Measurements from ENCODE around the gene PCDHAC1. TPM values are rescaled to one million over a fixed set of nuclear protein-coding genes. Genes with fewer than 3 reads are reported as not detected.
"Not testable (repeated sequence)": the region's sequence is repeated elsewhere in the genome, so short reads cannot be mapped to it uniquely, and the experiment has no call there.

The PCDHAC1 gene, protein sequence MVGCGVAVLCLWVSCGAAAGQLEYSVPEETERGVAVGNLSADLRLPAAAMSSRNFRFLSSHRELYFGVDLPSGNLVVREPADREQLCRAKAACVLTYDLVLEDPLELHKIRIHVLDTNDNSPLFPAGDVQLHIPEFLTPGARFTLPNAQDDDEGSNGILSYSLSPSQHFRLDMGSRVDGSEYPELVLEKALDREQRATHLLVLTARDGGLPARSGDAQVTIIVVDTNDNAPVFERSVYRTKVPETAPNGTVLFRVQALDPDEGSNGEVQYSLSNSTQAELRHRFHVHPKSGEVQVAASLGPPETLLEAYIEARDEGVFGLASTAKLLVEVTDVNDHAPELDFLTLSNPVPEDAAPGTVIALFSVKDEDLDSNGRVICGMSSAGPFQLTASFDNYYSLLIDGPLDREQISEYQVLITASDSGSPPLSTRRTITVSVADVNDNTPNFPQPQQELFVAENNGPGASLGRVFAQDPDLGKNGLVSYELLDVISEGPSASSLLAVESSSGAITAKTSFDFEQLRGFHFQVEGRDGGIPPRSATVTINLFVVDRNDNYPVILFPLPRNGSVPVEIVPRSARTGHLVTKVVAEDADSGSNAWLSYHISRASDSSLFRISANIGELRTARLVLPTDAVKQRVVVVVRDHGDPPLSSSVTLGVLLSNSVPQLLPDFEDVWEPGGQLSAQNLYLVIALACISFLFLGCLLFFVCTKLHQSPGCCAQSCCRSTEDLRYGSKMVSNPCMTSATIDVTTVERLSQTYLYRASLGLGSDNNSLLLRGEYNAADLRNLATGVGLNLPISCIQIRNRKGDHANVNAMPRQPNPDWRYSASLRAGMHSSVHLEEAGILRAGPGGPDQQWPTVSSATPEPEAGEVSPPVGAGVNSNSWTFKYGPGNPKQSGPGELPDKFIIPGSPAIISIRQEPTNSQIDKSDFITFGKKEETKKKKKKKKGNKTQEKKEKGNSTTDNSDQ
- 0.63 TPM for polyA plus RNA-seq (2013, experiment 1 of 2)
- polyA plus RNA-seq (2013, experiment 2 of 2), result 0.82 TPM

DNA sequence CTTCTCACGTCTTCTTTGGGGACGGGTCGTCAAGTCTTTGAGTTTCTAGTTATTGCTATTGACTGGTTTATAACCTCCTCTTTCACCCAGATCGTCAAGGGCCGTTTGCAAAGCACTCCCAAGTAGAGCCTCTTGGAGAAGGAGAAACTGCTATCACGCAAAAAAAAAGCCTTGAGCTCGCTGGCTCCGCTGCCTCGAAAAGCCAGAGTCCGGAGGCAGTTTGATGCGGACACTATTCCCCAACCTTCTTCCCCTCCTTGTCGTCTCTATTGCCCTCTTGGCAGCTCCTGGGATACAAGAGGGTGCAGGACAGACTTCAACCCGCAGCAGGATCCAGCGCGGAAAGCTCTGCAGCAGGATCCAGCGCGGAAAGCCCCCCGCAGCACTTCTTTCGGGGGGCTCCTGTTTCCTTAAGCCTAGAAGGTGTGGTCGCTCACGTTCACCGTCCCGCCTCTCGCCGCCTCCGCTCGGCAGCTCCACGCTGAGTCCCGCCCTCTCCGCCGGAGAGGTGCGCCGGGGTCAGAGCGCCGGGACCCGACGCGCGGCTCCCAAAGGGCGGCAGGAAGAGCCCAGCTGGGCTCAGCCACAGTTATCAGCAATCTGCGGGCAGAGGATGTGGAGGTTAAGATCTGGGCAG, at the start of gene PCDHAC1:
Gene PCDHAC1 (plus strand): TSS at position 494 of the 637 bp plus-strand sequence. CDS start 594 bp downstream, outside the sequence.
- Histone ChIP-seq H3K79me1 (ENCODE audit: low read depth, low read length) (no peaks in the 10 kb centered on the region), H2BK120ac (ENCODE audit: low read depth, low read length) (no peak within 1 kb of the TSS), H4K8ac (ENCODE audit: low read depth, low read length) (no peak within 1 kb of the TSS), H2BK5ac (ENCODE audit: low read length) (no peak within 1 kb of the TSS), H3K4me3 (ENCODE audit: low read length in 2 of 2) (peak within 1 kb of the TSS; percentile 61 to 85), H3K4me2 (ENCODE audit: insufficient read depth, low read length, poor library complexity, severe bottlenecking) (peak within 1 kb of the TSS; percentile 82), H2BK15ac (ENCODE audit: low read length) (no peak within 1 kb of the TSS), H3K4me1 (ENCODE audit: control insufficient read depth in 2 of 2, insufficient read depth in 1 of 2, low read depth in 1 of 2, low read length in 2 of 2) (peaks cover 4 to 5% of the 10 kb centered on the region in 2 donors), H3K23ac (ENCODE audit: low read depth, low read length, poor library complexity) (peak within 1 kb of the TSS; percentile 16), H3K14ac (ENCODE audit: low read length) (peak within 1 kb of the TSS; percentile 38), H3K9me3 (replicated peaks in 1 of 2; ENCODE audit: control insufficient read depth in 2 of 2, insufficient read depth in 1 of 2, low read depth in 1 of 2, low read length in 2 of 2) (peaks cover 0 to 9% of the 10 kb centered on the region in 2 donors), H2AFZ (ENCODE audit: low read length) (peak within 1 kb of the TSS; percentile 96), H2AK5ac (ENCODE audit: low read depth, low read length) (no peak within 1 kb of the TSS), H3K27me3 (ENCODE audit: control insufficient read depth in 3 of 3, insufficient read depth in 3 of 3, low read depth in 1 of 3, low read length in 3 of 3) (peaks cover 0 to 23% (median 3%) of the 10 kb centered on the region in 3 experiments), H3K18ac (ENCODE audit: low read length) (peak within 1 kb of the TSS; percentile 98), H3K27ac (replicated peaks; ENCODE audit: low read length) (no peak within 1 kb of the TSS), H2BK12ac (ENCODE audit: low read length) (no peak within 1 kb of the TSS), H4K91ac (ENCODE audit: low read depth, low read length, poor library complexity) (no peak within 1 kb of the TSS), H3K9ac (ENCODE audit: low read depth, low read length, poor library complexity) (peak within 1 kb of the TSS; percentile 98), H3K4ac (ENCODE audit: low read length) (no peak within 1 kb of the TSS), H3K36me3 (replicated peaks in 1 of 2; ENCODE audit: control insufficient read depth in 2 of 2, insufficient read depth in 2 of 2, low read length in 2 of 2) (peaks cover 0 to 10% of the 10 kb centered on the region in 2 donors)
- DNase-seq (ENCODE audit: low spot score), result peak; percentile 75
- WGBS, 2 donors (ENCODE audit: extremely low coverage in 2 of 2, insufficient read length in 2 of 2, insufficient replicate concordance in 1 of 2), result no CpG with 5 or more reads among the region's 41 CpGs

DNA sequence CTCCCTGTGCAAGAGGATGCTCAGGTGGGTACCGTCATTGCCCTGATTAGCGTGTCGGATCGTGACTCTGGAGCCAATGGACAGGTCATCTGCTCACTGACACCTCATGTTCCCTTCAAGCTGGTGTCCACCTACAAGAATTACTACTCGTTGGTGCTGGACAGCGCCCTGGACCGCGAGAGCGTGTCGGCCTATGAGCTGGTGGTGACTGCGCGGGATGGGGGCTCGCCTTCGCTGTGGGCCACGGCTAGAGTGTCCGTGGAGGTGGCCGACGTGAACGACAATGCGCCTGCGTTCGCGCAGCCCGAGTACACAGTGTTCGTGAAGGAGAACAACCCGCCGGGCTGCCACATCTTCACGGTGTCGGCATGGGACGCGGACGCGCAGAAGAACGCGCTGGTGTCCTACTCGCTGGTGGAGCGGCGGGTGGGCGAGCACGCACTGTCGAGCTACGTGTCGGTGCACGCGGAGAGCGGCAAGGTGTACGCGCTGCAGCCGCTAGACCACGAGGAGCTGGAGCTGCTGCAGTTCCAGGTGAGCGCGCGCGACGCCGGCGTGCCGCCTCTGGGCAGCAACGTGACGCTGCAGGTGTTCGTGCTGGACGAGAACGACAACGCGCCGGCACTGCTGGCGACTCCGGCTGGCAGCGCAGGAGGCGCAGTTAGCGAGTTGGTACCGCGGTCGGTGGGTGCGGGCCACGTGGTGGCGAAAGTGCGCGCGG, 49.4 kb upstream of the PCDHAC1 start:
- H2BK5ac ChIP-seq (ENCODE audit: low read length), result not testable (repeated sequence)
- no CpG with 5 or more reads among the region's 80 CpGs for WGBS, 2 donors (ENCODE audit: extremely low coverage in 2 of 2, insufficient read length in 2 of 2, insufficient replicate concordance in 1 of 2)
- H3K4me3 ChIP-seq (ENCODE audit: low read length in 2 of 2), result peak overlapping the region in 1 of 2 donors; percentile 62

DNA sequence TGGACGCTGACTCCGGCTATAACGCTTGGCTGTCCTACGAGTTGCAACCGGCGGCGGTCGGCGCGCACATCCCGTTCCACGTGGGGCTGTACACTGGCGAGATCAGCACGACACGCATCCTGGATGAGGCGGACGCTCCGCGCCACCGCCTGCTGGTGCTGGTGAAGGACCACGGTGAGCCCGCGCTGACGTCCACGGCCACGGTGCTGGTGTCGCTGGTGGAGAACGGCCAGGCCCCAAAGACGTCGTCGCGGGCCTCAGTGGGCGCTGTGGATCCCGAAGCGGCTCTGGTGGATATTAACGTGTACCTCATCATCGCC, 48.9 kb upstream of the PCDHAC1 start:
- Histone ChIP-seq H3K27me3 (ENCODE audit: control insufficient read depth in 3 of 3, insufficient read depth in 3 of 3, low read depth in 1 of 3, low read length in 3 of 3) (no peaks in the 10 kb centered on the region), H3K14ac (ENCODE audit: low read length) (peak overlapping the region; percentile 38), H2BK15ac (ENCODE audit: low read length) (peak overlapping the region; percentile 26), H3K4me3 (ENCODE audit: low read length in 2 of 2) (no peak overlapping the region), H3K36me3 (replicated peaks in 1 of 2; ENCODE audit: control insufficient read depth in 2 of 2, insufficient read depth in 2 of 2, low read length in 2 of 2) (peaks cover 13 to 22% of the 10 kb centered on the region in 2 donors), H3K4ac (ENCODE audit: low read length) (no peak overlapping the region), H3K79me1 (ENCODE audit: low read depth, low read length) (peaks cover 12% of the 10 kb centered on the region), H3K27ac (replicated peaks; ENCODE audit: low read length) (no peak overlapping the region), H4K91ac (ENCODE audit: low read depth, low read length, poor library complexity) (no peak overlapping the region), H2AFZ (ENCODE audit: low read length) (no peak overlapping the region), H3K23ac (ENCODE audit: low read depth, low read length, poor library complexity) (peak overlapping the region; percentile 91), H2BK120ac (ENCODE audit: low read depth, low read length) (no peak overlapping the region), H2BK12ac (ENCODE audit: low read length) (no peak overlapping the region), H3K4me1 (ENCODE audit: control insufficient read depth in 2 of 2, insufficient read depth in 1 of 2, low read depth in 1 of 2, low read length in 2 of 2) (no peaks in the 10 kb centered on the region), H3K18ac (ENCODE audit: low read length) (peak overlapping the region; percentile 17), H3K9ac (ENCODE audit: low read depth, low read length, poor library complexity) (no peak overlapping the region), H3K4me2 (ENCODE audit: insufficient read depth, low read length, poor library complexity, severe bottlenecking) (no peak overlapping the region), H3K9me3 (replicated peaks in 1 of 2; ENCODE audit: control insufficient read depth in 2 of 2, insufficient read depth in 1 of 2, low read depth in 1 of 2, low read length in 2 of 2) (peaks cover 8 to 25% of the 10 kb centered on the region in 2 donors), H4K8ac (ENCODE audit: low read depth, low read length) (peak overlapping the region; percentile 82), H2BK5ac (ENCODE audit: low read length) (no peak overlapping the region), H2AK5ac (ENCODE audit: low read depth, low read length) (no peak overlapping the region)
- DNase-seq (ENCODE audit: low spot score), result no peak
- WGBS, 2 donors (ENCODE audit: extremely low coverage in 2 of 2, insufficient read length in 2 of 2, insufficient replicate concordance in 1 of 2), result no CpG with 5 or more reads among the region's 37 CpGs

More for the DNA sequence above, 49.4 kb upstream of the PCDHAC1 start:
- Histone ChIP-seq H3K4ac (ENCODE audit: low read length) (peak overlapping the region; percentile 76), H3K9ac (ENCODE audit: low read depth, low read length, poor library complexity) (peak overlapping the region; percentile 70), H3K9me3 (replicated peaks in 1 of 2; ENCODE audit: control insufficient read depth in 2 of 2, insufficient read depth in 1 of 2, low read depth in 1 of 2, low read length in 2 of 2) (peaks cover 8 to 21% of the 10 kb centered on the region in 2 donors), H3K23ac (ENCODE audit: low read depth, low read length, poor library complexity) (peak overlapping the region; percentile 91), H3K36me3 (replicated peaks in 1 of 2; ENCODE audit: control insufficient read depth in 2 of 2, insufficient read depth in 2 of 2, low read length in 2 of 2) (peaks cover 10 to 17% of the 10 kb centered on the region in 2 donors), H3K79me1 (ENCODE audit: low read depth, low read length) (peaks cover 12% of the 10 kb centered on the region), H2BK15ac (ENCODE audit: low read length) (peak overlapping the region; percentile 26)
- H2BK120ac ChIP-seq (ENCODE audit: low read depth, low read length); H4K91ac ChIP-seq (ENCODE audit: low read depth, low read length, poor library complexity); H3K18ac ChIP-seq (ENCODE audit: low read length); H2BK12ac ChIP-seq (ENCODE audit: low read length); H3K27ac ChIP-seq (replicated peaks; ENCODE audit: low read length); H3K4me1 ChIP-seq (ENCODE audit: control insufficient read depth in 2 of 2, insufficient read depth in 1 of 2, low read depth in 1 of 2, low read length in 2 of 2); H3K27me3 ChIP-seq (ENCODE audit: control insufficient read depth in 3 of 3, insufficient read depth in 3 of 3, low read depth in 1 of 3, low read length in 3 of 3); H2AFZ ChIP-seq (ENCODE audit: low read length); H2AK5ac ChIP-seq (ENCODE audit: low read depth, low read length); H4K8ac ChIP-seq (ENCODE audit: low read depth, low read length); H3K14ac ChIP-seq (ENCODE audit: low read length); DNase-seq (ENCODE audit: low spot score); H3K4me2 ChIP-seq (ENCODE audit: insufficient read depth, low read length, poor library complexity, severe bottlenecking): not testable (repeated sequence)

Measured in neuronal stem cell (in vitro differentiated cells).